ENCODE measurements around the gene ZNF805. TPM values are rescaled to one million over a fixed set of nuclear protein-coding genes. Genes with fewer than 3 reads are reported as not detected.

ZNF805 gene
- total RNA-seq, 1 donor from 2014 or later = 24.5 TPM

- TF ChIP-seq CTCF (IDR thresholded peaks at IDR 0.05) = no peak
- peak; percentile 40 for DNase-seq (ENCODE audit: extremely low spot score, unreplicated experiment)
- H3K9me3 Mint-ChIP-seq (ENCODE audit: unreplicated experiment) = peaks cover 8% of the 10 kb centered on the region
Observed at GRCh38 chr19:57263244-57263741, 22.9 kb downstream of the ZNF805 start.

GRCh38 chr19:57267291-57267690 is 26.9 kb downstream of the ZNF805 start:
- Mint-ChIP-seq H3K27me3 (ENCODE audit: unreplicated experiment) (no peaks in the 10 kb centered on the region), H3K4me3 (ENCODE audit: unreplicated experiment) (no peak overlapping the region), H3K4me1 (ENCODE audit: unreplicated experiment) (no peaks in the 10 kb centered on the region), H3K9me3 (ENCODE audit: unreplicated experiment) (no peaks in the 10 kb centered on the region), H3K36me3 (ENCODE audit: unreplicated experiment) (peaks cover 18% of the 10 kb centered on the region), H3K27ac (ENCODE audit: unreplicated experiment) (no peak overlapping the region)
- peak; percentile 42 for DNase-seq (ENCODE audit: extremely low spot score, unreplicated experiment)
- no peak for TF ChIP-seq CTCF (IDR thresholded peaks at IDR 0.05)

More at GRCh38 chr19:57263244-57263741, 22.9 kb downstream of the ZNF805 start:
- Mint-ChIP-seq H3K4me3 (ENCODE audit: unreplicated experiment) (no peak overlapping the region), H3K36me3 (ENCODE audit: unreplicated experiment) (peaks cover 37% of the 10 kb centered on the region), H3K4me1 (ENCODE audit: unreplicated experiment) (no peaks in the 10 kb centered on the region), H3K27ac (ENCODE audit: unreplicated experiment) (no peak overlapping the region), H3K27me3 (ENCODE audit: unreplicated experiment) (no peaks in the 10 kb centered on the region)

DNA sequence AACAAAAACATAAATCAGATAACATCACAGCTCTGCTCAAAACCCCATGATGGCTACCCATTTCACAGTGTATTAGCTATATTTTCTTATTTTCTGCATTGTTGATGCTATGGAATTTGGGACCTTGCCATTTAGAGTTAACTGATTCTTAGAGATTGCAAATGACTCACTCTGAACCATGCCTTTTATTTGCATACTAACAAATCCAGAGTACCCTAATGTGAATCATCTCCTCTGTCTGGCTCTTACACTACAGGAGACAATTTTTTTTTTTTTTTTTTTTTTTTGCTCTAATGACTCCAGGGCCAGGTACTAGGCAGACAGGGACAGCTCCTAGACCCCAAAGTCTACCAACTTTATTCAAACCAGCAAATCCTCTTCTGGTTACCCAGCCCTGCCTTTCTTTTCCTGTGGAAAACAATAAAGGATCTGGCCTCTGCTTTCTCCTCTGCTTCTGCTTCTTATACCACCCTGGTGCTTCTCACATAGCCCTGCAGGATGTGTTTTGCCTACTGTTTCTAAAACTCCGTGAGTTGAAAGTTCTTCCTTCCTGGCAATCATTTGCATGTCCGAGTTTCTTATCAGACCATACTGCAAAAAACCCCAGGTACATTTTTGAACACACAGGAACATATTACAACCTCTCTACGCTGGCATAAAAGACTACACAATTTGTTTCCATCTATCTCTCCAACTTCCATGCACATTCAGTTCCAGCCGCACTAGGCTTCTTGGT is 29.3 kb downstream of the ZNF805 start:
- TF ChIP-seq CTCF (IDR thresholded peaks at IDR 0.05) = no peak
- peak; percentile 21 for DNase-seq (ENCODE audit: extremely low spot score, unreplicated experiment)
- H3K36me3 Mint-ChIP-seq (ENCODE audit: unreplicated experiment) = peaks cover 30% of the 10 kb centered on the region

GRCh38 chr19:57271280-57271679 is 30.8 kb downstream of the ZNF805 start:
- H3K36me3 Mint-ChIP-seq (ENCODE audit: unreplicated experiment) = peaks cover 25% of the 10 kb centered on the region
- H3K4me1 Mint-ChIP-seq (ENCODE audit: unreplicated experiment) = no peaks in the 10 kb centered on the region
- no peaks in the 10 kb centered on the region for H3K9me3 Mint-ChIP-seq (ENCODE audit: unreplicated experiment)
- no peak overlapping the region for H3K27ac Mint-ChIP-seq (ENCODE audit: unreplicated experiment)
- H3K4me3 Mint-ChIP-seq (ENCODE audit: unreplicated experiment) = no peak overlapping the region
- DNase-seq (ENCODE audit: extremely low spot score, unreplicated experiment) = peak; percentile 17
- TF ChIP-seq CTCF (IDR thresholded peaks at IDR 0.05) = no peak
- no peaks in the 10 kb centered on the region for H3K27me3 Mint-ChIP-seq (ENCODE audit: unreplicated experiment)

More for the DNA sequence above, 29.3 kb downstream of the ZNF805 start:
- no peaks in the 10 kb centered on the region for H3K27me3 Mint-ChIP-seq (ENCODE audit: unreplicated experiment)
- no peaks in the 10 kb centered on the region for H3K4me1 Mint-ChIP-seq (ENCODE audit: unreplicated experiment)
- no peak overlapping the region for H3K27ac Mint-ChIP-seq (ENCODE audit: unreplicated experiment)
- H3K4me3 Mint-ChIP-seq (ENCODE audit: unreplicated experiment) = no peak overlapping the region
- H3K9me3 Mint-ChIP-seq (ENCODE audit: unreplicated experiment) = no peaks in the 10 kb centered on the region

DNA sequence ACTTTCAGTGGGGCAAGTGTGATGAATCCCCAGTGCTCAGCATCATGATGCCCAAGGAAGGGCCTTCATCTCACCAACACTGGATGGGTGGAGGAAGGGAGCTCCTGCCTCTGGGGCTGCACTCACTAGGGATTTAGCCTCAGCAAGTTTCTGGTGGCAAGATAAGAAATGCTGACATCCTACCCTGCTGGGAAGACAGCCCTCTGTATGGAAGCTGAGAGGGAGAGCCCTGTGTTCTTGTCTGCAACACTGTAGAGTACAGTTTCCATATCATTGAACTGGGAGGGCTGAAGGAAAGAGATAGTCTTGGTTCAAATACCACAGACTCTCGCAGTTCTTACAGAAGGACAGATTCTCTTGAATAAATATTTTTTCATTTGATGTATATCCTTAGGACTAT is 32.6 kb downstream of the ZNF805 start:
- Mint-ChIP-seq H3K4me1 (ENCODE audit: unreplicated experiment) (no peaks in the 10 kb centered on the region), H3K27ac (ENCODE audit: unreplicated experiment) (no peak overlapping the region), H3K4me3 (ENCODE audit: unreplicated experiment) (no peak overlapping the region), H3K36me3 (ENCODE audit: unreplicated experiment) (peaks cover 24% of the 10 kb centered on the region), H3K9me3 (ENCODE audit: unreplicated experiment) (no peaks in the 10 kb centered on the region), H3K27me3 (ENCODE audit: unreplicated experiment) (no peaks in the 10 kb centered on the region)
- no peak for TF ChIP-seq CTCF (IDR thresholded peaks at IDR 0.05)
- peak; percentile 25 for DNase-seq (ENCODE audit: extremely low spot score, unreplicated experiment)
